Measurements from ENCODE around the gene SYNCRIP.

SYNCRIP gene

DNA sequence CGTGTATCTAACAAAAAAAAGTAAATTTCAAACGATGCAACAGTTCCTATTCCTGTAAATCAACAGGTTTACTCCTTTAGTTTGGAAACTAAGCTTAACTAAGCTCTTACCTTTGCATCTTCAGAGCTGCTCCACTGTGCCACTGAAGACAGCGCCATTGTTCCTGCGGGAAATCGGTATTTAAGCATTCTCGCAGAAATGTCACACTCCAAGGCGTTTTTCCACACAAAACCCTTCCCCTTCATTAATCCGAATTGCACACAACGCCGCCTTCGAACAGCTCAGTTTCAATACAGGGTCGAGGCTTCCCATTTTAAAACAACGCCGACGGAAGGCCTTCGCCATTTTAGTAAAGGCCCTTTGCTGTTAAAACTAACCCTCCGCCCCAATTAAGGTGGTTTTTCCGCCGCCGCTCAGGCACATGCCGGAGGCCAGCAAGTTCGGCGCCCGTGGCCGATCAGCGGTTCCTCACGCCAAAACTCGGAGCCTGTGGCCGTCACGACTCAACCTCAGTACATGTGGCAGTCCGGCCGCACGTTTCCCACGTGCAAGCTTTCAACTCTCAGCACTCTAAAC is 35.4 kb upstream of the SYNCRIP start:
- no peak for DNase-seq (ENCODE audit: low read depth in 1 of 2, low spot score in 1 of 2)
- H3K27me3 ChIP-seq (ENCODE audit: insufficient read depth, poor library complexity, severe bottlenecking) = no peaks in the 10 kb centered on the region
- peak overlapping the region; percentile 66 for H3K4me3 ChIP-seq (replicated peaks; ENCODE audit: insufficient read depth, low read length)
- no peak for TF ChIP-seq SPI1 (IDR thresholded peaks at IDR 0.05; ENCODE audit: borderline replicate concordance, low read depth)
- TF ChIP-seq, protein P1, sequence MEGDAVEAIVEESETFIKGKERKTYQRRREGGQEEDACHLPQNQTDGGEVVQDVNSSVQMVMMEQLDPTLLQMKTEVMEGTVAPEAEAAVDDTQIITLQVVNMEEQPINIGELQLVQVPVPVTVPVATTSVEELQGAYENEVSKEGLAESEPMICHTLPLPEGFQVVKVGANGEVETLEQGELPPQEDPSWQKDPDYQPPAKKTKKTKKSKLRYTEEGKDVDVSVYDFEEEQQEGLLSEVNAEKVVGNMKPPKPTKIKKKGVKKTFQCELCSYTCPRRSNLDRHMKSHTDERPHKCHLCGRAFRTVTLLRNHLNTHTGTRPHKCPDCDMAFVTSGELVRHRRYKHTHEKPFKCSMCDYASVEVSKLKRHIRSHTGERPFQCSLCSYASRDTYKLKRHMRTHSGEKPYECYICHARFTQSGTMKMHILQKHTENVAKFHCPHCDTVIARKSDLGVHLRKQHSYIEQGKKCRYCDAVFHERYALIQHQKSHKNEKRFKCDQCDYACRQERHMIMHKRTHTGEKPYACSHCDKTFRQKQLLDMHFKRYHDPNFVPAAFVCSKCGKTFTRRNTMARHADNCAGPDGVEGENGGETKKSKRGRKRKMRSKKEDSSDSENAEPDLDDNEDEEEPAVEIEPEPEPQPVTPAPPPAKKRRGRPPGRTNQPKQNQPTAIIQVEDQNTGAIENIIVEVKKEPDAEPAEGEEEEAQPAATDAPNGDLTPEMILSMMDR (IDR thresholded peaks at IDR 0.05; ENCODE audit: insufficient read depth, low read length) = no peak
- no peak for TF ChIP-seq GABPA (IDR thresholded peaks at IDR 0.05; ENCODE audit: low read depth)
- TF ChIP-seq POLR2AphosphoS5 (IDR thresholded peaks at IDR 0.05; ENCODE audit: low read depth) = no peak
- TF ChIP-seq REST (IDR thresholded peaks at IDR 0.05; ENCODE audit: insufficient replicate concordance, low read depth) = no peak
- peak overlapping the region; percentile 97 for H3K27ac ChIP-seq (replicated peaks)

- peak overlapping the region; percentile 66 for H3K4me3 ChIP-seq (replicated peaks; ENCODE audit: insufficient read depth, low read length)
- peak in 1 of 2 experiments; percentile 54 for DNase-seq (ENCODE audit: low read depth in 1 of 2, low spot score in 1 of 2)
- TF ChIP-seq GABPA (IDR thresholded peaks at IDR 0.05; ENCODE audit: low read depth) (no peak), POLR2AphosphoS5 (IDR thresholded peaks at IDR 0.05; ENCODE audit: low read depth) (no peak; the same call in 1 of the 2 replicates), SPI1 (IDR thresholded peaks at IDR 0.05; ENCODE audit: borderline replicate concordance, low read depth) (no peak), REST (IDR thresholded peaks at IDR 0.05; ENCODE audit: insufficient replicate concordance, low read depth) (no peak)
- TF ChIP-seq, protein P1 (IDR thresholded peaks at IDR 0.05; ENCODE audit: insufficient read depth, low read length) = no peak
- H3K27me3 ChIP-seq (ENCODE audit: insufficient read depth, poor library complexity, severe bottlenecking) = no peaks in the 10 kb centered on the region
- H3K27ac ChIP-seq (replicated peaks) = peak overlapping the region; percentile 97
Measured at GRCh38 chr6:85677234-85677956, 34.7 kb upstream of the SYNCRIP start.

GRCh38 chr6:85676086-85676729 is 33.5 kb upstream of the SYNCRIP start:
- TF ChIP-seq, protein P1 (IDR thresholded peaks at IDR 0.05; ENCODE audit: insufficient read depth, low read length) = no peak
- TF ChIP-seq GABPA (IDR thresholded peaks at IDR 0.05; ENCODE audit: low read depth) = no peak
- TF ChIP-seq REST (IDR thresholded peaks at IDR 0.05; ENCODE audit: insufficient replicate concordance, low read depth) = no peak
- no peak for TF ChIP-seq POLR2AphosphoS5 (IDR thresholded peaks at IDR 0.05; ENCODE audit: low read depth)
- TF ChIP-seq SPI1 (IDR thresholded peaks at IDR 0.05; ENCODE audit: borderline replicate concordance, low read depth) = no peak
- DNase-seq (ENCODE audit: low read depth in 1 of 2, low spot score in 1 of 2) = peak in 1 of 2 experiments; percentile 61
- Histone ChIP-seq H3K27me3 (ENCODE audit: insufficient read depth, poor library complexity, severe bottlenecking) (no peaks in the 10 kb centered on the region), H3K4me3 (replicated peaks; ENCODE audit: insufficient read depth, low read length) (peak overlapping the region; percentile 66), H3K27ac (replicated peaks) (peak overlapping the region; percentile 97)
